Common myeloid progenitor, CD34-positive (primary cell): ENCODE measurements around the gene RANBP3L.
"Not testable (repeated sequence)": the region's sequence is repeated elsewhere in the genome, so short reads cannot be mapped to it uniquely, and the experiment has no call there.

Experiments used
- CTCF ChIA-PET: fragments of 350-600 bp; sonication (Branson Sonifier 250); formaldehyde crosslinking; loops from one replicate; lab custom pipeline; 2021; ENCODE audit warnings: antibody characterized with exemption; lab: Charles Lee
- POLR2A ChIA-PET: fragments of 350-600 bp; sonication (Branson Sonifier 250); formaldehyde crosslinking; loops from one replicate; lab custom pipeline; 2021; ENCODE audit warnings: antibody characterized with exemption; lab: Charles Lee
- DNase-seq, 3 donors: peaks; one replicate each; pipeline versions ENCODE4 v3.0.0 to v3.0.0-alpha.2; 2013
- H3K27ac ChIP-seq, 2 experiments: 1 replicate in 1 of 2; 2 replicates in 1 of 2; pipeline ENCODE4 v1.7.0; 2013; ENCODE audit warnings: inconsistent platforms in 2 of 2, low read length in 2 of 2, mild to moderate bottlenecking in 2 of 2, low read depth in 1 of 2, moderate library complexity in 1 of 2; ENCODE audit not compliant: severe bottlenecking in 2 of 2, insufficient read depth in 1 of 2, poor library complexity in 1 of 2
- H3K27me3 ChIP-seq, 5 experiments: replicated peaks in 2 of 5; 1 replicate in 3 of 5; 2 replicates in 2 of 5; pipeline versions ENCODE4 v1.6.1 to v1.7.0; 2013; ENCODE audit warnings: low read length in 4 of 5, mild to moderate bottlenecking in 2 of 5, moderate library complexity in 2 of 5, inconsistent platforms in 1 of 5; ENCODE audit not compliant: insufficient read depth in 5 of 5, control insufficient read depth in 4 of 5
- H3K36me3 ChIP-seq, 4 experiments: 1 replicate in 2 of 4; 2 replicates in 2 of 4; pipeline versions ENCODE4 v1.6.1 to v1.7.0; 2013; ENCODE audit warnings: low read length in 3 of 4, control low read depth in 1 of 4, mild to moderate bottlenecking in 1 of 4; ENCODE audit not compliant: control insufficient read depth in 4 of 4, insufficient read depth in 4 of 4
- H3K4me1 ChIP-seq, 4 experiments: 1 replicate in 3 of 4; 2 replicates in 1 of 4; pipeline versions ENCODE4 v1.6.1 to v1.7.1; 2013; ENCODE audit warnings: low read length in 3 of 4, mild to moderate bottlenecking in 3 of 4, control low read depth in 1 of 4, inconsistent platforms in 1 of 4, moderate library complexity in 1 of 4; ENCODE audit not compliant: control insufficient read depth in 4 of 4, insufficient read depth in 4 of 4; ENCODE audit errors: control extremely low read depth in 1 of 4
- H3K4me3 ChIP-seq, 7 experiments: 1 replicate in 4 of 7; 2 replicates in 3 of 7; pipeline versions ENCODE4 v1.5.1 to v1.7.0; 2013; ENCODE audit warnings: mild to moderate bottlenecking in 7 of 7, low read length in 6 of 7, moderate library complexity in 6 of 7, inconsistent platforms in 2 of 7, low read depth in 2 of 7, control low read depth in 1 of 7; ENCODE audit not compliant: insufficient read depth in 4 of 7, control insufficient read depth in 1 of 7; ENCODE audit errors: extremely low read depth in 1 of 7
- H3K9me3 ChIP-seq, 5 experiments: 1 replicate in 4 of 5; 2 replicates in 1 of 5; pipeline versions ENCODE4 v1.6.1 to v1.7.1; 2013; ENCODE audit warnings: low read length in 4 of 5, mild to moderate bottlenecking in 2 of 5, inconsistent platforms in 1 of 5, low read depth in 1 of 5, moderate library complexity in 1 of 5; ENCODE audit not compliant: control insufficient read depth in 4 of 5, insufficient read depth in 2 of 5; ENCODE audit errors: control extremely low read depth in 1 of 5
- WGBS: methylation state at CpG from one replicate; pipeline ENCODE4 v1.1.5; 2013; ENCODE audit not compliant: insufficient coverage; 5-methylcytosine and 5-hydroxymethylcytosine counted together

The RANBP3L gene

DNA sequence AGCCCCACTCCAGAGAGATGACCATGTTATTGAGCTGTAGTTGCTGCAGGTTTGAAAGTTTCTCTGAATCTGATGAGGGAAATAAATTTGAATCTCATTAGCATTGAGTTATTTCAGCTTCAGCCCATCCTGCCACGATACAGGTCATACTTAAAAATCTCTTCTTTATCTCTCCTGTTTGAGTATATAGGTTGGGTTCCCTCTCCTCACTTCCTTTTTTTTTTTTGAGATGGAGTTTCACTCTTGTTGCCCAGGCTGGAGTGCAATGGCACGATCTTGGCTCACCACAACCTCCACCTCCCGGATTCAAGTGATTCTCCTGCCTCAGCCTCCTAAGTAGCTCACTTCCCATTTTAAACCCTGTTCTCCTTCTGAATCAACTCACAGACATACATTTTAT lies 17.9 kb downstream of the RANBP3L start:
- H3K4me1 ChIP-seq, H3K9me3 ChIP-seq, H3K36me3 ChIP-seq, H3K4me3 ChIP-seq, POLR2A ChIA-PET, H3K27ac ChIP-seq, CTCF ChIA-PET, H3K27me3 ChIP-seq, DNase-seq: not testable (repeated sequence)
- no CpG with 5 or more reads among the region's 3 CpGs for WGBS

DNA sequence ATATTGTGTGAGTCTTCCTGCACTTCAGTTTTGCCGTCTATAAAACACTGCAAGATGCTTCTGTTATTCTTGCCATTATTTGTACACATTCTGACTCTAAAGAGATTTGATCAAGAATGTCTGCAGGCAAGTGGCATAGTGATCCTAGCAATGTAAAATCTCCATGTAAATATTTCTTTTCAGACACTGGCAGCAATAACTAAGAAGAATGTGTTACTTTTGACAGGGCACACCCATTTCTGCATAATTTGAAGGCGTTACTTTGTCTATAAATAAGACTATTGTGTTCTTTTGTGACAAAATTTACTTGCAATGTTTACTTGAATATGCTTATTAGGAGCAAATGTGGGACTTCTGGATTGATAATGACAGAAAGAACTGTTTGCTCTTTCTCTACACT lies 20.1 kb downstream of the RANBP3L start:
- Histone ChIP-seq H3K36me3 (no peaks in the 10 kb centered on the region), H3K4me3 (no peak overlapping the region), H3K9me3 (no peaks in the 10 kb centered on the region), H3K27ac (no peak overlapping the region), H3K27me3 (no peaks in the 10 kb centered on the region), H3K4me1 (no peaks in the 10 kb centered on the region)
- no peak for DNase-seq
- POLR2A ChIA-PET, result no interaction called here
- WGBS, result 100% methylated on average over 1 of the region's 2 CpGs
- CTCF ChIA-PET, result interaction anchor here (0.7 to 1.6 kb wide), 3 partner anchors 9 to 20 kb away, joined by 4 to 7 read pairs (median 4); partner anchors contain the start of gene RANBP3L

DNA sequence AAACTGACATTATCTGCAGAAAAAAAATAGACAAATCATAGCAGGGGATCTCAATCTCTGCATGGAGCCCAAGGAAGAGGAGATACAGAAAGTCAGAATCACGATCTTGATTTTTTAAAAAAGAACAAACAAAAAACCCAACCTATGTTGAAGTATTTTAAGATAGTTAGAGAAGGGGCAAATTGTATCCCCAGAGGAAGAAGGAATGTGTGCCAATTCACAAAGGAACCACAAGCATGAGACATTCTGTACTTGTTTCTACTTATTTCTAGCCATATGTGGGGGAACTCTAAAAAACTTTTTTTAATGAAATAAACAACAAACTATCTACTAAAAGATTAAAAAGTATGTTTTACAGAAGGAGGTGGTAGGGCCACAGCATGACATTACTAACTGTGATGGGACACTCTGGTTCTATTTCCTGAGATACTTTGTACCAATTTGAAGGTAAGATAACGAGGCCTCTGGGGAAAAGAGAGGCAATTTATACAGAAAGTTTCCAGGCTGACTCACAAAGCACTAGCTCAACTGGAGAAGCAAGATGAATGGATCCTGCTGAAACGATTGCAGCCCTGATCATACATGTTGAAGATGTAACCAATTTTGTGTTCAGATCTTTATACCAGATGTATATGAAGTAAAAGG lies 22.5 kb downstream of the RANBP3L start:
- Histone ChIP-seq H3K4me1 (peaks cover 0 to 2% (median 0%) of the 10 kb centered on the region in 4 experiments), H3K4me3 (no peak overlapping the region), H3K27me3 (no peaks in the 10 kb centered on the region), H3K36me3 (no peaks in the 10 kb centered on the region), H3K9me3 (no peaks in the 10 kb centered on the region), H3K27ac (no peak overlapping the region)
- 100% methylated on average over 1 of the region's 3 CpGs for WGBS
- CTCF ChIA-PET, result interaction anchor here (2.0 to 2.5 kb wide), 3 partner anchors 13 to 19 kb away, joined by 6 to 17 read pairs (median 9); no protein-coding TSS in a partner anchor
- POLR2A ChIA-PET, result no interaction called here
- no peak for DNase-seq

- Histone ChIP-seq H3K4me1 (peaks cover 0 to 10% (median under 1%) of the 10 kb centered on the region in 4 experiments), H3K9me3 (no peaks in the 10 kb centered on the region), H3K4me3 (no peak overlapping the region), H3K27me3 (no peaks in the 10 kb centered on the region), H3K27ac (no peak overlapping the region), H3K36me3 (no peaks in the 10 kb centered on the region)
- ChIA-PET POLR2A (interaction anchor here (0.6 kb wide), 1 partner anchor 358 kb away, joined by 5 read pairs; no protein-coding TSS in a partner anchor), CTCF (interaction anchor here (0.8 to 2.5 kb wide), 4 partner anchors 12 to 30 kb away, joined by 3 to 17 read pairs (median 4); no protein-coding TSS in a partner anchor)
- DNase-seq, result no peak
- WGBS, result 87% methylated on average over 5 of the region's 5 CpGs
Observed at GRCh38 chr5:36277521-36278176, 24.1 kb downstream of the RANBP3L start.

GRCh38 chr5:36276864-36277263 lies 24.8 kb downstream of the RANBP3L start:
- Histone ChIP-seq H3K4me1 (peaks cover 0 to 10% (median under 1%) of the 10 kb centered on the region in 4 experiments), H3K27ac (no peak overlapping the region), H3K27me3 (no peaks in the 10 kb centered on the region), H3K36me3 (no peaks in the 10 kb centered on the region), H3K9me3 (no peaks in the 10 kb centered on the region), H3K4me3 (no peak overlapping the region)
- DNase-seq, result no peak
- ChIA-PET POLR2A (no interaction called here), CTCF (interaction anchor here (2.3 to 2.5 kb wide), 2 partner anchors 11 to 16 kb away, joined by 6 to 17 read pairs; no protein-coding TSS in a partner anchor)

DNA sequence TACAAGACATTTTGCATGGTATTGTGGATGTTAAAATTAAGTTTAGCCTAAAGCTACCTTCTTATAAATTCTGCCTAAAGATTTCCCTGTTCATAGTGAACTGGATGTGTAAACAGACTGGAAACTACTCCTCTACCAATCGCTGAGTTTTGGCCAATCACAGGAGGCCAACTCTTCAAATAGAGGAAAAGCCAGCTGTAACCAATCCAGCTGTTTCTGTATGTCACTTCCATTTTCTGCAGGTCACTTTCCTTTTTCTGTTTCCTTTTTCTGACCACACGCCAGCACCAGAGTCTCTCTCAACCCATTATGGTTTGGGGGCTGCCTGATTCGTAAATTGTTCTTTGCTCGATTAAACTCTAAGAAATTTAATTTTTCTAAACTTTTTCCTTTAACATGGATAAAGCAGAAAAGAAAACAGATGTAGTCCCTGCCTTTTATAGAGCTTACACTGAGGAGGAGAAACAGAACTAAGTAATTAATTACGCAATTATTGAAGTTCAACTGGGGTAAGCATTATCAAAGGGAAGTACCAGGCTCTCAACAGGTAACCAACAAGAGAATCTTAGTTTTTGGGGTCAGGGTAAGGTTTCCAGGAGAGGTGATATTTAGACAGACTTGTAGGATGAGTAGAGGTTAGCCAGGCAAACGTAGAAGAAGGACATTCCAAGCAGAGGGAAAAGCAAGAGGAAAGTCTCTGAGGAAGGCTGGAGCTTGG lies 27.7 kb downstream of the RANBP3L start:
- DNase-seq, result peak in 2 of 3 donors; percentile 19 to 26
- H3K9me3 ChIP-seq, result no peaks in the 10 kb centered on the region
- CTCF ChIA-PET, result interaction anchor here (1.2 to 4.0 kb wide), 5 partner anchors 9 to 382 kb away, joined by 3 to 13 read pairs (median 3); partner anchors contain the start of gene NADK2
- peaks cover 0 to 10% (median under 1%) of the 10 kb centered on the region in 4 experiments for H3K4me1 ChIP-seq
- POLR2A ChIA-PET, result no interaction called here
- H3K36me3 ChIP-seq, result no peaks in the 10 kb centered on the region
- no peaks in the 10 kb centered on the region for H3K27me3 ChIP-seq
- no peak overlapping the region for H3K4me3 ChIP-seq
- H3K27ac ChIP-seq, result no peak overlapping the region
- whole genome bisulfite sequencing, result 90% methylated on average over 3 of the region's 6 CpGs
